ENCODE measurements around the gene NUDT16L1.

Gene NUDT16L1

GRCh38 chr16:4683255-4684057 is 9.9 kb upstream of the NUDT16L1 start:
- no peaks in the 10 kb centered on the region for H3K9me3 ChIP-seq (ENCODE audit: control insufficient read depth, insufficient read depth, low read length)
- H3K4me1 ChIP-seq (ENCODE audit: insufficient read depth, low read length) = no peaks in the 10 kb centered on the region; the same call in 1 of the 2 replicates
- peaks cover 8% of the 10 kb centered on the region; the same call in 1 of the 2 replicates for H3K36me3 ChIP-seq (ENCODE audit: insufficient read depth, low read length)
- no peak overlapping the region for H3K9ac ChIP-seq (ENCODE audit: low read depth, low read length)

- peaks cover 8% of the 10 kb centered on the region; the same call in 1 of the 2 replicates for H3K36me3 ChIP-seq (ENCODE audit: insufficient read depth, low read length)
- no peaks in the 10 kb centered on the region; the same call in 1 of the 2 replicates for H3K4me1 ChIP-seq (ENCODE audit: insufficient read depth, low read length)
- H3K9me3 ChIP-seq (ENCODE audit: control insufficient read depth, insufficient read depth, low read length) = no peaks in the 10 kb centered on the region
- no peak overlapping the region for H3K9ac ChIP-seq (ENCODE audit: low read depth, low read length)
These were observed 9.2 kb upstream of the NUDT16L1 start for GRCh38 chr16:4684058-4684715.

GRCh38 chr16:4684763-4685162 is 8.6 kb upstream of the NUDT16L1 start:
- H3K36me3 ChIP-seq (ENCODE audit: insufficient read depth, low read length) = peaks cover 8% of the 10 kb centered on the region; the same call in 1 of the 2 replicates
- no peaks in the 10 kb centered on the region; the same call in 1 of the 2 replicates for H3K4me1 ChIP-seq (ENCODE audit: insufficient read depth, low read length)
- no peaks in the 10 kb centered on the region for H3K9me3 ChIP-seq (ENCODE audit: control insufficient read depth, insufficient read depth, low read length)
- H3K9ac ChIP-seq (ENCODE audit: low read depth, low read length) = no peak overlapping the region

GRCh38 chr16:4685292-4685691 is 8.1 kb upstream of the NUDT16L1 start:
- Histone ChIP-seq H3K9ac (ENCODE audit: low read depth, low read length) (no peak overlapping the region), H3K9me3 (ENCODE audit: control insufficient read depth, insufficient read depth, low read length) (no peaks in the 10 kb centered on the region), H3K36me3 (ENCODE audit: insufficient read depth, low read length) (peaks cover 8% of the 10 kb centered on the region; the same call in 1 of the 2 replicates), H3K4me1 (ENCODE audit: insufficient read depth, low read length) (no peaks in the 10 kb centered on the region; the same call in 1 of the 2 replicates)

- Histone ChIP-seq H3K4me1 (ENCODE audit: insufficient read depth, low read length) (no peaks in the 10 kb centered on the region; the same call in 1 of the 2 replicates), H3K9ac (ENCODE audit: low read depth, low read length) (no peak overlapping the region), H3K9me3 (ENCODE audit: control insufficient read depth, insufficient read depth, low read length) (no peaks in the 10 kb centered on the region), H3K36me3 (ENCODE audit: insufficient read depth, low read length) (peaks cover 8% of the 10 kb centered on the region; the same call in 1 of the 2 replicates)
These were observed 7.4 kb upstream of the NUDT16L1 start for GRCh38 chr16:4685776-4686496.

GRCh38 chr16:4686497-4687210 is 6.7 kb upstream of the NUDT16L1 start:
- Histone ChIP-seq H3K4me1 (ENCODE audit: insufficient read depth, low read length) (no peaks in the 10 kb centered on the region; the same call in 1 of the 2 replicates), H3K9me3 (ENCODE audit: control insufficient read depth, insufficient read depth, low read length) (no peaks in the 10 kb centered on the region), H3K9ac (ENCODE audit: low read depth, low read length) (no peak overlapping the region), H3K36me3 (ENCODE audit: insufficient read depth, low read length) (peaks cover 8% of the 10 kb centered on the region; the same call in 1 of the 2 replicates)

GRCh38 chr16:4687416-4687815 is 5.9 kb upstream of the NUDT16L1 start:
- Histone ChIP-seq H3K36me3 (ENCODE audit: insufficient read depth, low read length) (peaks cover 8% of the 10 kb centered on the region; the same call in 1 of the 2 replicates), H3K9me3 (ENCODE audit: control insufficient read depth, insufficient read depth, low read length) (no peaks in the 10 kb centered on the region), H3K4me1 (ENCODE audit: insufficient read depth, low read length) (no peaks in the 10 kb centered on the region; the same call in 1 of the 2 replicates), H3K9ac (ENCODE audit: low read depth, low read length) (no peak overlapping the region)

- Histone ChIP-seq H3K9me3 (ENCODE audit: control insufficient read depth, insufficient read depth, low read length) (no peaks in the 10 kb centered on the region), H3K4me1 (ENCODE audit: insufficient read depth, low read length) (no peaks in the 10 kb centered on the region; the same call in 1 of the 2 replicates), H3K36me3 (ENCODE audit: insufficient read depth, low read length) (peaks cover 8% of the 10 kb centered on the region; the same call in 1 of the 2 replicates), H3K9ac (ENCODE audit: low read depth, low read length) (no peak overlapping the region)
These were observed 5.3 kb upstream of the NUDT16L1 start for GRCh38 chr16:4687946-4688673.

- H3K9me3 ChIP-seq (ENCODE audit: control insufficient read depth, insufficient read depth, low read length) = no peaks in the 10 kb centered on the region
- H3K36me3 ChIP-seq (ENCODE audit: insufficient read depth, low read length) = peaks cover 8% of the 10 kb centered on the region; the same call in 1 of the 2 replicates
- H3K4me1 ChIP-seq (ENCODE audit: insufficient read depth, low read length) = no peaks in the 10 kb centered on the region; the same call in 1 of the 2 replicates
- no peak overlapping the region for H3K9ac ChIP-seq (ENCODE audit: low read depth, low read length)
These were observed 4.7 kb upstream of the NUDT16L1 start for GRCh38 chr16:4688674-4689045.

GRCh38 chr16:4689091-4689671 is 4.2 kb upstream of the NUDT16L1 start:
- Histone ChIP-seq H3K9ac (ENCODE audit: low read depth, low read length) (no peak overlapping the region), H3K36me3 (ENCODE audit: insufficient read depth, low read length) (peaks cover 8% of the 10 kb centered on the region; the same call in 1 of the 2 replicates), H3K9me3 (ENCODE audit: control insufficient read depth, insufficient read depth, low read length) (no peaks in the 10 kb centered on the region), H3K4me1 (ENCODE audit: insufficient read depth, low read length) (no peaks in the 10 kb centered on the region; the same call in 1 of the 2 replicates)

GRCh38 chr16:4689864-4690704 is 3.3 kb upstream of the NUDT16L1 start:
- H3K9ac ChIP-seq (ENCODE audit: low read depth, low read length) = no peak overlapping the region
- H3K36me3 ChIP-seq (ENCODE audit: insufficient read depth, low read length) = peaks cover 5% of the 10 kb centered on the region; the same call in 1 of the 2 replicates
- H3K4me1 ChIP-seq (ENCODE audit: insufficient read depth, low read length) = no peaks in the 10 kb centered on the region; the same call in 1 of the 2 replicates
- H3K9me3 ChIP-seq (ENCODE audit: control insufficient read depth, insufficient read depth, low read length) = no peaks in the 10 kb centered on the region

- Histone ChIP-seq H3K4me1 (ENCODE audit: insufficient read depth, low read length) (no peaks in the 10 kb centered on the region; the same call in 1 of the 2 replicates), H3K9ac (ENCODE audit: low read depth, low read length) (no peak overlapping the region), H3K9me3 (ENCODE audit: control insufficient read depth, insufficient read depth, low read length) (no peaks in the 10 kb centered on the region), H3K36me3 (ENCODE audit: insufficient read depth, low read length) (no peaks in the 10 kb centered on the region; the same call in 1 of the 2 replicates)
These were observed 2.3 kb upstream of the NUDT16L1 start for GRCh38 chr16:4690946-4691665.

All from ES-I3 (cell line).